ENCODE results near the gene SSR1. TPM values are rescaled to one million over a fixed set of nuclear protein-coding genes. Genes with fewer than 3 reads are reported as not detected.

The SSR1 gene
- total and polyA plus RNA-seq, 2 experiments from 2014 or later: 65.3 to 70.2 TPM

GRCh38 chr6:7314414-7314813 lies 1.4 kb upstream of the SSR1 start:
- Histone ChIP-seq H3K9me2 (ENCODE audit: insufficient read depth) (no peaks in the 10 kb centered on the region; the same call in 1 of the 2 replicates), H3K79me2 (replicated peaks; ENCODE audit: insufficient read depth) (peaks cover 31% of the 10 kb centered on the region), H4K20me1 (replicated peaks; ENCODE audit: insufficient read depth) (peaks cover 6% of the 10 kb centered on the region; the same call in 1 of the 2 replicates), H2AFZ (peak overlapping the region; percentile 82), H3K4me3 (no peak overlapping the region), H3K4me2 (no peak overlapping the region), H3F3A (replicated peaks; ENCODE audit: low read depth) (no peaks in the 10 kb centered on the region), H3K27ac (ENCODE audit: low read depth) (no peak overlapping the region), H3K36me3 (ENCODE audit: insufficient read depth) (peaks cover 7% of the 10 kb centered on the region; the same call in 1 of the 2 replicates), H3K27me3 (ENCODE audit: insufficient read depth) (no peaks in the 10 kb centered on the region), H3K4me1 (ENCODE audit: insufficient read depth) (peaks cover 16% of the 10 kb centered on the region)
- peaks cover 3% of the 10 kb centered on the region for H3K27me3 Mint-ChIP-seq (ENCODE audit: insufficient read depth, low read depth, poor library complexity)
- TF ChIP-seq EZH2phosphoT487 (IDR thresholded peaks at IDR 0.05; ENCODE audit: unreplicated experiment) (no peak), ZNF114 (CRISPR knock-in tag; IDR thresholded peaks at IDR 0.05) (no peak), ETS1 (IDR thresholded peaks at IDR 0.05) (no peak), JUNB (IDR thresholded peaks at IDR 0.05; ENCODE audit: unreplicated experiment) (no peak), STAT1 (IDR thresholded peaks at IDR 0.05; ENCODE audit: unreplicated experiment) (no peak), POLR2AphosphoS5 (IDR thresholded peaks at IDR 0.05; ENCODE audit: low read depth) (no peak), EZH2 (IDR thresholded peaks at IDR 0.05; ENCODE audit: low read depth, unreplicated experiment) (no peak), NANOG (IDR thresholded peaks at IDR 0.05; ENCODE audit: borderline replicate concordance) (no peak), ZNF331 (CRISPR knock-in tag; IDR thresholded peaks at IDR 0.05; ENCODE audit: low read depth) (no peak)
- TF ChIP-seq, protein P1, sequence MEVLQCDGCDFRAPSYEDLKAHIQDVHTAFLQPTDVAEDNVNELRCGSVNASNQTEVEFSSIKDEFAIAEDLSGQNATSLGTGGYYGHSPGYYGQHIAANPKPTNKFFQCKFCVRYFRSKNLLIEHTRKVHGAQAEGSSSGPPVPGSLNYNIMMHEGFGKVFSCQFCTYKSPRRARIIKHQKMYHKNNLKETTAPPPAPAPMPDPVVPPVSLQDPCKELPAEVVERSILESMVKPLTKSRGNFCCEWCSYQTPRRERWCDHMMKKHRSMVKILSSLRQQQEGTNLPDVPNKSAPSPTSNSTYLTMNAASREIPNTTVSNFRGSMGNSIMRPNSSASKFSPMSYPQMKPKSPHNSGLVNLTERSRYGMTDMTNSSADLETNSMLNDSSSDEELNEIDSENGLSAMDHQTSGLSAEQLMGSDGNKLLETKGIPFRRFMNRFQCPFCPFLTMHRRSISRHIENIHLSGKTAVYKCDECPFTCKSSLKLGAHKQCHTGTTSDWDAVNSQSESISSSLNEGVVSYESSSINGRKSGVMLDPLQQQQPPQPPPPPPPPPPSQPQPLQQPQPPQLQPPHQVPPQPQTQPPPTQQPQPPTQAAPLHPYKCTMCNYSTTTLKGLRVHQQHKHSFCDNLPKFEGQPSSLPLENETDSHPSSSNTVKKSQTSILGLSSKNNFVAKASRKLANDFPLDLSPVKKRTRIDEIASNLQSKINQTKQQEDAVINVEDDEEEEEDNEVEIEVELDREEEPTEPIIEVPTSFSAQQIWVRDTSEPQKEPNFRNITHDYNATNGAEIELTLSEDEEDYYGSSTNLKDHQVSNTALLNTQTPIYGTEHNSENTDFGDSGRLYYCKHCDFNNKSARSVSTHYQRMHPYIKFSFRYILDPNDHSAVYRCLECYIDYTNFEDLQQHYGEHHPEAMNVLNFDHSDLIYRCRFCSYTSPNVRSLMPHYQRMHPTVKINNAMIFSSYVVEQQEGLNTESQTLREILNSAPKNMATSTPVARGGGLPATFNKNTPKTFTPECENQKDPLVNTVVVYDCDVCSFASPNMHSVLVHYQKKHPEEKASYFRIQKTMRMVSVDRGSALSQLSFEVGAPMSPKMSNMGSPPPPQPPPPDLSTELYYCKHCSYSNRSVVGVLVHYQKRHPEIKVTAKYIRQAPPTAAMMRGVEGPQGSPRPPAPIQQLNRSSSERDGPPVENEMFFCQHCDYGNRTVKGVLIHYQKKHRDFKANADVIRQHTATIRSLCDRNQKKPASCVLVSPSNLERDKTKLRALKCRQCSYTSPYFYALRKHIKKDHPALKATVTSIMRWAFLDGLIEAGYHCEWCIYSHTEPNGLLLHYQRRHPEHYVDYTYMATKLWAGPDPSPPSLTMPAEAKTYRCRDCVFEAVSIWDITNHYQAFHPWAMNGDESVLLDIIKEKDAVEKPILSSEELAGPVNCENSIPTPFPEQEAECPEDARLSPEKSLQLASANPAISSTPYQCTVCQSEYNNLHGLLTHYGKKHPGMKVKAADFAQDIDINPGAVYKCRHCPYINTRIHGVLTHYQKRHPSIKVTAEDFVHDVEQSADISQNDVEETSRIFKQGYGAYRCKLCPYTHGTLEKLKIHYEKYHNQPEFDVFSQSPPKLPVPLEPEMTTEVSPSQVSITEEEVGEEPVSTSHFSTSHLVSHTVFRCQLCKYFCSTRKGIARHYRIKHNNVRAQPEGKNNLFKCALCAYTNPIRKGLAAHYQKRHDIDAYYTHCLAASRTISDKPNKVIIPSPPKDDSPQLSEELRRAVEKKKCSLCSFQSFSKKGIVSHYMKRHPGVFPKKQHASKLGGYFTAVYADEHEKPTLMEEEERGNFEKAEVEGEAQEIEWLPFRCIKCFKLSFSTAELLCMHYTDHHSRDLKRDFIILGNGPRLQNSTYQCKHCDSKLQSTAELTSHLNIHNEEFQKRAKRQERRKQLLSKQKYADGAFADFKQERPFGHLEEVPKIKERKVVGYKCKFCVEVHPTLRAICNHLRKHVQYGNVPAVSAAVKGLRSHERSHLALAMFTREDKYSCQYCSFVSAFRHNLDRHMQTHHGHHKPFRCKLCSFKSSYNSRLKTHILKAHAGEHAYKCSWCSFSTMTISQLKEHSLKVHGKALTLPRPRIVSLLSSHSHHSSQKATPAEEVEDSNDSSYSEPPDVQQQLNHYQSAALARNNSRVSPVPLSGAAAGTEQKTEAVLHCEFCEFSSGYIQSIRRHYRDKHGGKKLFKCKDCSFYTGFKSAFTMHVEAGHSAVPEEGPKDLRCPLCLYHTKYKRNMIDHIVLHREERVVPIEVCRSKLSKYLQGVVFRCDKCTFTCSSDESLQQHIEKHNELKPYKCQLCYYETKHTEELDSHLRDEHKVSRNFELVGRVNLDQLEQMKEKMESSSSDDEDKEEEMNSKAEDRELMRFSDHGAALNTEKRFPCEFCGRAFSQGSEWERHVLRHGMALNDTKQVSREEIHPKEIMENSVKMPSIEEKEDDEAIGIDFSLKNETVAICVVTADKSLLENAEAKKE (CRISPR knock-in tag; IDR thresholded peaks at IDR 0.05): no peak
- TF ChIP-seq, protein P2, sequence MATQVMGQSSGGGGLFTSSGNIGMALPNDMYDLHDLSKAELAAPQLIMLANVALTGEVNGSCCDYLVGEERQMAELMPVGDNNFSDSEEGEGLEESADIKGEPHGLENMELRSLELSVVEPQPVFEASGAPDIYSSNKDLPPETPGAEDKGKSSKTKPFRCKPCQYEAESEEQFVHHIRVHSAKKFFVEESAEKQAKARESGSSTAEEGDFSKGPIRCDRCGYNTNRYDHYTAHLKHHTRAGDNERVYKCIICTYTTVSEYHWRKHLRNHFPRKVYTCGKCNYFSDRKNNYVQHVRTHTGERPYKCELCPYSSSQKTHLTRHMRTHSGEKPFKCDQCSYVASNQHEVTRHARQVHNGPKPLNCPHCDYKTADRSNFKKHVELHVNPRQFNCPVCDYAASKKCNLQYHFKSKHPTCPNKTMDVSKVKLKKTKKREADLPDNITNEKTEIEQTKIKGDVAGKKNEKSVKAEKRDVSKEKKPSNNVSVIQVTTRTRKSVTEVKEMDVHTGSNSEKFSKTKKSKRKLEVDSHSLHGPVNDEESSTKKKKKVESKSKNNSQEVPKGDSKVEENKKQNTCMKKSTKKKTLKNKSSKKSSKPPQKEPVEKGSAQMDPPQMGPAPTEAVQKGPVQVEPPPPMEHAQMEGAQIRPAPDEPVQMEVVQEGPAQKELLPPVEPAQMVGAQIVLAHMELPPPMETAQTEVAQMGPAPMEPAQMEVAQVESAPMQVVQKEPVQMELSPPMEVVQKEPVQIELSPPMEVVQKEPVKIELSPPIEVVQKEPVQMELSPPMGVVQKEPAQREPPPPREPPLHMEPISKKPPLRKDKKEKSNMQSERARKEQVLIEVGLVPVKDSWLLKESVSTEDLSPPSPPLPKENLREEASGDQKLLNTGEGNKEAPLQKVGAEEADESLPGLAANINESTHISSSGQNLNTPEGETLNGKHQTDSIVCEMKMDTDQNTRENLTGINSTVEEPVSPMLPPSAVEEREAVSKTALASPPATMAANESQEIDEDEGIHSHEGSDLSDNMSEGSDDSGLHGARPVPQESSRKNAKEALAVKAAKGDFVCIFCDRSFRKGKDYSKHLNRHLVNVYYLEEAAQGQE (IDR thresholded peaks at IDR 0.05; ENCODE audit: unreplicated experiment): no peak
- TF ChIP-seq, protein P3, sequence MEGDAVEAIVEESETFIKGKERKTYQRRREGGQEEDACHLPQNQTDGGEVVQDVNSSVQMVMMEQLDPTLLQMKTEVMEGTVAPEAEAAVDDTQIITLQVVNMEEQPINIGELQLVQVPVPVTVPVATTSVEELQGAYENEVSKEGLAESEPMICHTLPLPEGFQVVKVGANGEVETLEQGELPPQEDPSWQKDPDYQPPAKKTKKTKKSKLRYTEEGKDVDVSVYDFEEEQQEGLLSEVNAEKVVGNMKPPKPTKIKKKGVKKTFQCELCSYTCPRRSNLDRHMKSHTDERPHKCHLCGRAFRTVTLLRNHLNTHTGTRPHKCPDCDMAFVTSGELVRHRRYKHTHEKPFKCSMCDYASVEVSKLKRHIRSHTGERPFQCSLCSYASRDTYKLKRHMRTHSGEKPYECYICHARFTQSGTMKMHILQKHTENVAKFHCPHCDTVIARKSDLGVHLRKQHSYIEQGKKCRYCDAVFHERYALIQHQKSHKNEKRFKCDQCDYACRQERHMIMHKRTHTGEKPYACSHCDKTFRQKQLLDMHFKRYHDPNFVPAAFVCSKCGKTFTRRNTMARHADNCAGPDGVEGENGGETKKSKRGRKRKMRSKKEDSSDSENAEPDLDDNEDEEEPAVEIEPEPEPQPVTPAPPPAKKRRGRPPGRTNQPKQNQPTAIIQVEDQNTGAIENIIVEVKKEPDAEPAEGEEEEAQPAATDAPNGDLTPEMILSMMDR (conservative IDR thresholded peaks at IDR 0.05; ENCODE audit: low read depth in 2 of 2): no peak
- no peak overlapping the region for H3K4me3 Mint-ChIP-seq
- H3K27ac Mint-ChIP-seq: no peak overlapping the region
- H3K4me1 Mint-ChIP-seq: peaks cover 12% of the 10 kb centered on the region
- peaks cover 19% of the 10 kb centered on the region for H3K36me3 Mint-ChIP-seq (ENCODE audit: low read depth)
- no peak for ATAC-seq
- H3K9me3 Mint-ChIP-seq: no peaks in the 10 kb centered on the region
- no peak for DNase-seq (ENCODE audit: low spot score)
